Hair follicular keratinocyte (primary cell): ENCODE results near the gene MYPOP. TPM values are rescaled to one million over a fixed set of nuclear protein-coding genes. Genes with fewer than 3 reads are reported as not detected.

Experiments
- total RNA-seq: library from RNA; depleted of rRNA; stranded (reverse); fragments of >200 nt; gene quantifications from 2 replicates; pipeline ENCODE4 v1.2.3, GENCODE V29; 2015

The MYPOP gene, protein sequence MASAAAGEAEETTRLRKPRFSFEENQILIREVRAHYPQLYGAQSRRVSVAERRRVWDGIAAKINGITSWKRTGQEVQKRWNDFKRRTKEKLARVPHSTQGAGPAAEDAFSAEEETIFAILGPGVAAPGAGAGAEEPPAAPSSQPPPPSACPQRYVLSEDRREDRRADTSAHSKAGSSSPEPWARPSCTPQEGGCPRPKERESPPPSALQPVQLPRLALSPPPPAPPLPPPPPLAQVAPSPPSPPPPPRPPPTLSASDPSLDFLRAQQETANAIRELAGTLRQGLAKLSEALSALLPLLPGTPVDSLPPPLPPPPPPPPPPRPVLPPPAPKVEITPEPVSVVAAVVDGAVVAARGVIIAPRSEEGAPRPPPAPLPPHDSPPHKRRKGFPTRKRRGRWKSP
- 3.2 and 6.8 TPM in 2 replicates for total RNA-seq

DNA sequence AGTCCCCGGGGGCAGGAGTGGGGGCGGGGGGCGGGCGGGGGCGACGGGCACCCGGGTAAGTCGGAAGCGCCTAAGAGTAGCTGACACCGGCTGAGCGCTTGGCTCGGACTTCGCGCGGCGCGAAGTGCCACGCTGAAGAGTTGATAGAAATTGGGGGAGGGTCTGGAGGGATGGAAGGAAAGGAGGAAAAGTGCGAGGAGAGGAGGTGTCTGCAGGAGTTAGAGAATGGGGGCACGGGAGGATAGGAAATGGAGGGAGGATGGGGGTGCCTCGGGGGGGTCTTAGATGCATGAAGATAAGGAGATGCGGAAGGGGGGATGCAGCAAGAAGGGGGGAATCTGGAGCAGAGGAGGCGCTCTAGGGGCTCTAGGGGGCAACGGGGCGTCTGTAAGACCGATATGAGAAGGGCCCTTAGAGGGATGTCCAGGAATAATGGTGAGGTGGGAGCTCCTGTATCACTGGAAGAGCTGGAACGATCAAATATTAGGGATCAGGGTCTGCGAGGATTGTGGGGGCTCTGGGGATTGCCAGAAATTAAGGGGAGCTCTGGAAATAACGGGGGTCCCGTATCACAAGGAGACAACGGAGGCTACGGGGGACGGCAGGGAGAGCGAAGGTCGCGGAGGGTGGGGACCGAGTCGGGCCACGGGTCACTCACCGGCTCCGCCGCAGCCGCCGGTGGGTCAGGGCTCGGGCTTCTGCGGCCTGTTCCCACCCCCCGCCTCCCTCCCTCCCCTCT lies at the start of gene MYPOP:
MYPOP (minus strand) TSS at position 702 of the 739 bp plus-strand sequence. CDS start 840 bp downstream, outside the sequence.

GRCh38 chr19:45913874-45914830 lies 11.7 kb upstream of the MYPOP start, which contains the start of gene NANOS2:
NANOS2 (minus strand) TSS chr19:45914778; CDS start chr19:45914693, 85 bp downstream.

DNA sequence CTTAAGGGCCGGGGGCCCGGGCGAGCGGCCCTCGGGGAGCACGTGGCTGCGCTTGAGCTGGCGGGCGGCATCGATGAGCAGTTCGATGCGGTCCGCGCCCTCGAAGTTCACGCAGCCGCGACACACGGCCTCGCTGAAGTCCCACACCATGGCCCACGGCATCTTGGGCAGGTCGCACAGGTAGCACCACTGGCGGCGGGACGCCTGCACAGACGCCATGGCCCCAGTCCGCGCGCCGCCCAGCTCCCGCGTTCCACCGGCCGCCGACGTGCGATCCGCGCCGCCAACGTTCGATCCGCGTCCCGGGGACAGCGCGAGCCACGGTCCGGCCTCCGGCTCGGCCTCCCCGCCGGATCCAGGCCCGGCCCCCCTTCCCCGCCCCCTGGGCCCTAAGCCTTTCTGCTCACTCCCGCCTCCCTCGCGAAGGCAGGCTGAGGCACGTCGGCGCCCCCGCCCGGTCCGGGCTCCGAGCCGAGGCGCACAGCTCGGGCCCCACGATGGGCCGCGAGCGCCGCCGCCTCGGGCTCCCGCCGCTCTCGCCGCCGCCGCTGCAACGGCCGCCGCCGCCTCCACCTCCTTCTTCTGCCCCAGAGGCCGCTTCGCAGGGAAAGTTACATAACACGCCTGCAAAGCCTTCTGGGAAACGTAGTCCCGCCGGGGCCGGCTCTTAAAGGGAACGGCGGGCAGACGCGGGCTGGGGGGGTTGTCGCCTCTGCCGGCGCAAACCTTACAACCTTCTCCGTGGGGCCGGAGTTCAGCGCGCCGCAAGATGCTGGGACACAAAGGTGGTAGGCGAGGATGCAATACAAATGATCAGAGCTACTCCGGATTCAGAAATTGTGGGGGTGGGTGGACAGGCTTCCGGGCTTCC lies 16.6 kb downstream of the MYPOP start, which contains the start of gene IRF2BP1:
IRF2BP1 (minus strand) TSS at position 586 of the 871 bp plus-strand sequence; CDS start at position 219, 367 bp downstream.

DNA sequence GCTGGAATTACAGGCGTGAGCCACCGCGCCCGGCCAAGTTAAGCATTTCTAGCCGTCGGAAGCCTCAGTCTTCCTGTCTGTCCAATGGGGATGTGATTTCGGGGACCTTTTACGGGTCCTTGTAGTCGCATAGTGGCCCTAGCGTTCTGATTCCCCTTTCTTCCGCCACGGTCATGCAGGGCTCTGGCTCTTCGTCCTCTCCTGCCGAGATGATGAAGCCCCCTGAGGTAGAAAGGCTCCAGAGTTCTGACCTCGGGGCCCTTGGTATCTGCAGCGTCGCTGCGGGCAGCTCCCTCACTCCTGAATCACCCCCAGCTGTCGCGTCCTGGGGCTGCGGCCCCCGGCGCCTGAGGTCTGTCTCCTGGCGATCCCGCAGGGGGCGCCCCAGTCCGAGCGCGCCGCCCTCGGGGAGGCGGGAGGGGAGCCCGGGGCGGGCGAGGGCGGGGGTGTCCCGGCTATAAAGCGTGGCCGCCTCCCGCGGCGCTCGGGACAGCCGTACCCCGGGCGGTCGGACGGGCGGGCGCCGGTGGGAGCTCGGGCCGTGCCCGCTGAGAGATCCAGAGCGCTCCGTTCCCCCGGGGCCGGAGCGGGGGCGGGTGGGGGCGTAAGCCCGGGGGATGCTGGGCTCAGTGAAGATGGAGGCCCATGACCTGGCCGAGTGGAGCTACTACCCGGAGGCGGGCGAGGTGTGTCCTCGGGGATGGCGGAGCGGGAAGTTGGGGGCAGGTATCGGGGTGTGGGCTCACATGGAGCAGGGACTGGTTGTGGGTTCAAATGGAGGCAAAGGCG lies 38.4 kb downstream of the MYPOP start, which contains the start of gene FOXA3:
FOXA3 (plus strand) TSS at position 487 of the 789 bp plus-strand sequence; CDS start at position 618, 131 bp downstream.

DNA sequence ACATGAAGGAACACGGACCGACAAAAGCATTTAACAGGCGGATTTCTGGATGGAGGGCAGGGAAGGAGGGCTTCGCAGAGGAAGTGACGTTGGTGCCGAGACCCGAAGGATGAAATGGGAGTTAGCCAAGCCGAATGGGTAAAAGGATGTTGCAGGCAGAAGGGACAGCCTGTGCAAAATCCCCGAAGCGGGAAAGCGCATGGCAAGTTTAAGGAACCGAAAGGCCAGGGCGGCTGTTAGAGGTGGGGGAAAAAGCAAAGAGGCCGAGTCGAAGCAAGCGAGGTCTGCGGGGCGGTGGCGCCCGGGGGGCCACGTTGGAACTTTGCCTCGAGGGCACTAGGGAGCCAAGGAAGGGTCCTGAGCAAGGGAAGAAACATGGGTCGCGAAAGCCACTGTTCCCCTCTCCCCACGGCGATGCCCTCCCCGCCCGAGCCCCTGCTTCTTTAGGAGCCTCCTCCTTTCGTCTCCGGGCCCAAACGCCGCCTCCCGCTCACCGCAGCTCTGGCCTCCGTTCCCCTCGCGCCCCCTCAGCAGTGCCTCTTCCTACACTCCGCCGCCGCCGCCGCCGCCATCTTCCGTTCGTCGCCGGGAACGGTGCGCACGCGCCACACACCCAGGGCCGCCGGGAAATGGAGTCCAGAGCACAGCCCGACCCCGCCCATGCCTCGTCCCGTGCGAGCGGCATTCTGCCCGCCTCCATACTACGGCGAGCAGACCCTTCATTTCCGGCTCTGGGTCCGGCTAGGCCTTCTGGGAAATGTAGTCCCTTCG lies 39.7 kb downstream of the MYPOP start, which contains the start of gene SYMPK:
SYMPK (minus strand) TSS at position 584 of the 771 bp plus-strand sequence. CDS start 8,652 bp downstream, outside the sequence.

Other genes with a start within 250 kb of the MYPOP start
- 0.15 and 1.4 TPM in 2 replicates for gene GIPR, start 234.4 kb downstream of the MYPOP start, total RNA-seq
- 339 and 436 TPM in 2 replicates for gene SNRPD2, start 210.7 kb downstream of the MYPOP start, total RNA-seq
- 30.1 and 35.1 TPM in 2 replicates for gene QPCTL, start 209.9 kb downstream of the MYPOP start, total RNA-seq
- 9.1 and 10.7 TPM in 2 replicates for gene FBXO46, start 171.7 kb downstream of the MYPOP start, total RNA-seq
- not detected in 2 replicates for gene MEIOSIN, start 169.2 kb downstream of the MYPOP start, total RNA-seq
- gene SIX5, start 133.4 kb downstream of the MYPOP start, total RNA-seq = 10.8 and 14.8 TPM in 2 replicates
- gene DMPK, start 120.1 kb downstream of the MYPOP start, total RNA-seq = 2.1 and 7.1 TPM in 2 replicates
- gene DMWD, start 109.8 kb downstream of the MYPOP start, total RNA-seq = 40.7 and 41.0 TPM in 2 replicates
- not detected in 2 replicates for gene RSPH6A, start 87.3 kb downstream of the MYPOP start, total RNA-seq
- 28.9 and 29.0 TPM in 2 replicates for gene SYMPK, start 39.5 kb downstream of the MYPOP start, total RNA-seq
- gene FOXA3, start 38.3 kb downstream of the MYPOP start, total RNA-seq = not detected in 2 replicates
- 17.1 and 26.2 TPM in 2 replicates for gene IRF2BP1, start 16.5 kb downstream of the MYPOP start, total RNA-seq
- gene NANOS2, start 12.2 kb upstream of the MYPOP start, total RNA-seq = not detected in 2 replicates
- not detected in 2 replicates for gene NOVA2, start 71.3 kb upstream of the MYPOP start, total RNA-seq
- 8.1 and 12.6 TPM in 2 replicates for gene CCDC61, start 92.9 kb upstream of the MYPOP start, total RNA-seq
- gene PGLYRP1, start 120.4 kb upstream of the MYPOP start, total RNA-seq = not detected in 2 replicates
- not detected in 2 replicates for gene IGFL4, start 138.4 kb upstream of the MYPOP start, total RNA-seq
- 0.30 and 0.78 TPM in 2 replicates for gene IGFL3, start 222.1 kb upstream of the MYPOP start, total RNA-seq
- gene IGFL2, start 245.6 kb upstream of the MYPOP start, total RNA-seq = not detected in 2 replicates